Osteoblast (primary cell): ENCODE measurements around the gene CDH12. TPM values are rescaled to one million over a fixed set of nuclear protein-coding genes. Genes with fewer than 3 reads are reported as not detected.
"Not testable (repeated sequence)": the region's sequence is repeated elsewhere in the genome, so short reads cannot be mapped to it uniquely, and the experiment has no call there.

Experiments
- DNase-seq: peaks from one replicate; pipeline ENCODE4 v3.0.0; 2011; ENCODE audit warnings: low spot score, mixed read lengths; ENCODE audit not compliant: insufficient read length; ENCODE audit errors: missing footprints
- H2AFZ ChIP-seq: 2 replicates; pipeline ENCODE4 v1.6.0; 2011; ENCODE audit warnings: mild to moderate bottlenecking, low read length
- H3K27ac ChIP-seq: 2 replicates; pipeline ENCODE4 v1.5.1; 2011; ENCODE audit warnings: mild to moderate bottlenecking, low read depth, low read length, moderate library complexity
- H3K27me3 ChIP-seq: 2 replicates; pipeline ENCODE4 v1.6.0; 2012; ENCODE audit warnings: mild to moderate bottlenecking, control low read depth, inconsistent platforms, low read length, moderate library complexity; ENCODE audit not compliant: insufficient read depth
- H3K36me3 ChIP-seq: 2 replicates; pipeline ENCODE4 v1.5.1; 2011; ENCODE audit warnings: mild to moderate bottlenecking, low read length, control low read depth, moderate library complexity; ENCODE audit not compliant: insufficient read depth
- H3K4me1 ChIP-seq: 2 replicates; pipeline ENCODE4 v1.5.1; 2011; ENCODE audit warnings: mild to moderate bottlenecking, low read length, control low read depth, moderate library complexity; ENCODE audit not compliant: insufficient read depth
- H3K4me2 ChIP-seq: 2 replicates; pipeline ENCODE4 v1.6.0; 2011; ENCODE audit warnings: mild to moderate bottlenecking, low read length; ENCODE audit not compliant: insufficient read depth
- H3K4me3 ChIP-seq: fragments of 200-600 bp; sonication (generic); 3 replicates; pipeline ENCODE4 v1.5.1; 2012; ENCODE audit warnings: mild to moderate bottlenecking, low read length, inconsistent platforms; ENCODE audit not compliant: insufficient read depth
- H3K79me2 ChIP-seq: 2 replicates; pipeline ENCODE4 v1.6.0; 2012; ENCODE audit warnings: mild to moderate bottlenecking, low read length, control low read depth, inconsistent platforms; ENCODE audit not compliant: insufficient read depth
- H3K9me3 ChIP-seq: 2 replicates; pipeline ENCODE4 v1.5.1; 2011; ENCODE audit warnings: low read depth, low read length, control low read depth
- H4K20me1 ChIP-seq: 2 replicates; pipeline ENCODE4 v1.6.0; 2012; ENCODE audit warnings: mild to moderate bottlenecking, low read length, control low read depth; ENCODE audit not compliant: insufficient read depth
- CTCF ChIP-seq: IDR thresholded peaks from 2 replicates; pipeline ENCODE4 v1.5.1; 2011; ENCODE audit warnings: mild to moderate bottlenecking, low read depth, low read length, moderate library complexity; ENCODE audit errors: extremely low read depth
- total RNA-seq: library from RNA; depleted of rRNA; stranded (reverse); fragments of >200 nt; gene quantifications from 2 replicates; pipeline ENCODE4 v1.2.3, GENCODE V29; 2012

The CDH12 gene
- total RNA-seq, 1 donor: not detected

- no peak overlapping the region for H3K27ac ChIP-seq
- H2AFZ ChIP-seq: no peak overlapping the region
- H3K79me2 ChIP-seq: no peaks in the 10 kb centered on the region
- no peak overlapping the region for H3K4me3 ChIP-seq
- H4K20me1 ChIP-seq: no peaks in the 10 kb centered on the region
- H3K27me3 ChIP-seq: no peaks in the 10 kb centered on the region
- no peak for DNase-seq
- TF ChIP-seq CTCF: no peak
- H3K36me3 ChIP-seq: no peaks in the 10 kb centered on the region
- H3K4me1 ChIP-seq: no peaks in the 10 kb centered on the region
- no peak overlapping the region for H3K4me2 ChIP-seq
- H3K9me3 ChIP-seq: no peaks in the 10 kb centered on the region
These were observed 73.6 kb downstream of the CDH12 start for GRCh38 chr5:22779499-22779898.

GRCh38 chr5:22776285-22776684 lies 76.9 kb downstream of the CDH12 start:
- Histone ChIP-seq H3K36me3 (no peaks in the 10 kb centered on the region), H3K4me3 (no peak overlapping the region), H2AFZ (no peak overlapping the region), H4K20me1 (no peaks in the 10 kb centered on the region), H3K27me3 (no peaks in the 10 kb centered on the region), H3K79me2 (no peaks in the 10 kb centered on the region), H3K4me2 (no peak overlapping the region), H3K4me1 (no peaks in the 10 kb centered on the region), H3K27ac (no peak overlapping the region), H3K9me3 (no peaks in the 10 kb centered on the region)
- TF ChIP-seq CTCF: no peak
- DNase-seq: no peak

- not testable (repeated sequence) for H3K36me3 ChIP-seq, H3K4me1 ChIP-seq, H4K20me1 ChIP-seq, H3K79me2 ChIP-seq, H3K27ac ChIP-seq, DNase-seq, H3K4me2 ChIP-seq, H3K4me3 ChIP-seq, H3K27me3 ChIP-seq, H2AFZ ChIP-seq, H3K9me3 ChIP-seq
These were observed 78.9 kb downstream of the CDH12 start for GRCh38 chr5:22774214-22774613.

- Histone ChIP-seq H4K20me1 (no peaks in the 10 kb centered on the region), H3K27ac (no peak overlapping the region), H2AFZ (no peak overlapping the region), H3K79me2 (no peaks in the 10 kb centered on the region), H3K4me1 (no peaks in the 10 kb centered on the region), H3K9me3 (peaks cover 6% of the 10 kb centered on the region), H3K4me2 (no peak overlapping the region), H3K36me3 (no peaks in the 10 kb centered on the region), H3K4me3 (no peak overlapping the region), H3K27me3 (no peaks in the 10 kb centered on the region)
- TF ChIP-seq CTCF: no peak
- no peak for DNase-seq
These were observed 88.4 kb downstream of the CDH12 start for GRCh38 chr5:22764736-22765135.
